ENCODE data around the gene DPYSL3.

The DPYSL3 gene

GRCh38 chr5:147415651-147416050 is 94.2 kb downstream of the DPYSL3 start:
- H3K4me1 ChIP-seq (ENCODE audit: control insufficient read depth in 1 of 2, insufficient read depth in 2 of 2, low read length in 2 of 2), result peaks cover 6 to 18% of the 10 kb centered on the region in 2 experiments
- WGBS (ENCODE audit: extremely low coverage, insufficient coverage, insufficient read length), result no CpG with 5 or more reads among the region's 3 CpGs
- H2BK120ac ChIP-seq (ENCODE audit: insufficient read depth, low read length, poor library complexity), result no peak overlapping the region
- H2BK5ac ChIP-seq (ENCODE audit: low read depth, low read length, poor library complexity), result no peak overlapping the region
- no peak overlapping the region for H4K91ac ChIP-seq (ENCODE audit: low read depth, low read length)
- no peaks in the 10 kb centered on the region for H3K79me2 ChIP-seq (ENCODE audit: control insufficient read depth, insufficient read depth, low read length, poor library complexity)
- H3K4me3 ChIP-seq (ENCODE audit: low read depth, low read length), result no peak overlapping the region
- H2AFZ ChIP-seq (ENCODE audit: insufficient read depth, low read length, poor library complexity), result no peak overlapping the region
- DNase-seq, result no peak
- no peak overlapping the region for H3K18ac ChIP-seq (ENCODE audit: low read length)
- H3K4ac ChIP-seq (ENCODE audit: low read depth, low read length), result no peak overlapping the region
- H2AK5ac ChIP-seq (ENCODE audit: low read length), result no peak overlapping the region
- H3K9ac ChIP-seq (ENCODE audit: low read length), result no peak overlapping the region
- no peak overlapping the region for H4K8ac ChIP-seq (ENCODE audit: low read depth, low read length)
- H3K9me3 ChIP-seq (ENCODE audit: insufficient read depth, low read depth, low read length), result no peaks in the 10 kb centered on the region
- H3K27me3 ChIP-seq (ENCODE audit: insufficient read depth, low read length), result no peaks in the 10 kb centered on the region
- H3K23ac ChIP-seq (ENCODE audit: low read length), result no peak overlapping the region
- no peaks in the 10 kb centered on the region for H3K79me1 ChIP-seq (ENCODE audit: low read length)
- H3K14ac ChIP-seq (ENCODE audit: low read length), result no peak overlapping the region
- no peak overlapping the region for H2BK12ac ChIP-seq (ENCODE audit: low read length)
- H3K36me3 ChIP-seq (ENCODE audit: control insufficient read depth in 1 of 2, insufficient read depth in 2 of 2, low read length in 2 of 2), result peaks cover 19 to 52% of the 10 kb centered on the region in 2 experiments
- no peak overlapping the region for H4K12ac ChIP-seq (ENCODE audit: low read depth, low read length)
- H3K27ac ChIP-seq (ENCODE audit: low read depth, low read length), result no peak overlapping the region
- H3K4me2 ChIP-seq (ENCODE audit: low read length), result no peak overlapping the region

DNA sequence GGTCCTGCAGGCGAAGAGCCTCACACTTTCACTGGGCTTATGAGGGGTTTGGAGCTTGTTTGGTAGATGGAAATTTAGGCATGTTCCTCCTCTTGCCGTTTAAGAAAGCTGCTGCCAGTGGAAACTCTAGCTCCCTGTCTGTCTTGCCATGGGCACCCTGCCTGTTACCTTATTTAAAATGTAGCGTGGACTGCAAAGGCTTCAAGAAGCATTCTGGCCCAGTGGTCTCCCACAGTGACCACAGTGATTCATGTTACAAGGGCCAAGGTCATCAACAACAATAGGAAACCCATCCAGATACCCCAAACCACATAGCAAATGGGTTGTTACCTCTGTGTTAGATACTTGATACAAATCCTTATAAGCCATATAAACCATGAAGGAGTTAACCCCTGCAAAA is 96.6 kb downstream of the DPYSL3 start:
- H3K4me1 ChIP-seq (ENCODE audit: control insufficient read depth in 1 of 2, insufficient read depth in 2 of 2, low read length in 2 of 2), result peaks cover 6 to 18% of the 10 kb centered on the region in 2 experiments
- H3K23ac ChIP-seq (ENCODE audit: low read length), result no peak overlapping the region
- H4K91ac ChIP-seq (ENCODE audit: low read depth, low read length), result no peak overlapping the region
- H3K4me2 ChIP-seq (ENCODE audit: low read length), result no peak overlapping the region
- peaks cover 17 to 55% of the 10 kb centered on the region in 2 experiments for H3K36me3 ChIP-seq (ENCODE audit: control insufficient read depth in 1 of 2, insufficient read depth in 2 of 2, low read length in 2 of 2)
- DNase-seq, result no peak
- no peak overlapping the region for H2BK120ac ChIP-seq (ENCODE audit: insufficient read depth, low read length, poor library complexity)
- no peak overlapping the region for H3K4me3 ChIP-seq (ENCODE audit: low read depth, low read length)
- H2BK12ac ChIP-seq (ENCODE audit: low read length), result no peak overlapping the region
- H3K79me2 ChIP-seq (ENCODE audit: control insufficient read depth, insufficient read depth, low read length, poor library complexity), result no peaks in the 10 kb centered on the region
- H2AK5ac ChIP-seq (ENCODE audit: low read length), result no peak overlapping the region
- no peak overlapping the region for H2BK5ac ChIP-seq (ENCODE audit: low read depth, low read length, poor library complexity)
- H2AFZ ChIP-seq (ENCODE audit: insufficient read depth, low read length, poor library complexity), result no peak overlapping the region
- no peak overlapping the region for H4K8ac ChIP-seq (ENCODE audit: low read depth, low read length)
- H3K27me3 ChIP-seq (ENCODE audit: insufficient read depth, low read length), result no peaks in the 10 kb centered on the region
- H4K12ac ChIP-seq (ENCODE audit: low read depth, low read length), result no peak overlapping the region
- no peak overlapping the region for H3K9ac ChIP-seq (ENCODE audit: low read length)
- H3K4ac ChIP-seq (ENCODE audit: low read depth, low read length), result no peak overlapping the region
- WGBS (ENCODE audit: extremely low coverage, insufficient coverage, insufficient read length), result no CpG with 5 or more reads among the region's 3 CpGs
- peak overlapping the region; percentile 0 for H3K27ac ChIP-seq (ENCODE audit: low read depth, low read length)
- no peak overlapping the region for H3K18ac ChIP-seq (ENCODE audit: low read length)
- H3K79me1 ChIP-seq (ENCODE audit: low read length), result no peaks in the 10 kb centered on the region
- H3K14ac ChIP-seq (ENCODE audit: low read length), result no peak overlapping the region
- no peaks in the 10 kb centered on the region for H3K9me3 ChIP-seq (ENCODE audit: insufficient read depth, low read depth, low read length)

- H2BK5ac ChIP-seq (ENCODE audit: low read depth, low read length, poor library complexity), result no peak overlapping the region
- WGBS (ENCODE audit: extremely low coverage, insufficient coverage, insufficient read length), result no CpG with 5 or more reads among the region's 2 CpGs
- H3K4me3 ChIP-seq (ENCODE audit: low read depth, low read length), result no peak overlapping the region
- H3K14ac ChIP-seq (ENCODE audit: low read length), result no peak overlapping the region
- no peak overlapping the region for H3K23ac ChIP-seq (ENCODE audit: low read length)
- no peaks in the 10 kb centered on the region for H3K27me3 ChIP-seq (ENCODE audit: insufficient read depth, low read length)
- H3K4me1 ChIP-seq (ENCODE audit: control insufficient read depth in 1 of 2, insufficient read depth in 2 of 2, low read length in 2 of 2), result peaks cover 6 to 19% of the 10 kb centered on the region in 2 experiments
- H3K18ac ChIP-seq (ENCODE audit: low read length), result no peak overlapping the region
- no peak overlapping the region for H4K12ac ChIP-seq (ENCODE audit: low read depth, low read length)
- peaks cover 15 to 52% of the 10 kb centered on the region in 2 experiments for H3K36me3 ChIP-seq (ENCODE audit: control insufficient read depth in 1 of 2, insufficient read depth in 2 of 2, low read length in 2 of 2)
- H3K27ac ChIP-seq (ENCODE audit: low read depth, low read length), result no peak overlapping the region
- H3K9ac ChIP-seq (ENCODE audit: low read length), result no peak overlapping the region
- H3K79me2 ChIP-seq (ENCODE audit: control insufficient read depth, insufficient read depth, low read length, poor library complexity), result no peaks in the 10 kb centered on the region
- no peaks in the 10 kb centered on the region for H3K9me3 ChIP-seq (ENCODE audit: insufficient read depth, low read depth, low read length)
- no peaks in the 10 kb centered on the region for H3K79me1 ChIP-seq (ENCODE audit: low read length)
- H4K91ac ChIP-seq (ENCODE audit: low read depth, low read length), result no peak overlapping the region
- DNase-seq, result no peak
- H2AK5ac ChIP-seq (ENCODE audit: low read length), result no peak overlapping the region
- H3K4ac ChIP-seq (ENCODE audit: low read depth, low read length), result no peak overlapping the region
- no peak overlapping the region for H2BK12ac ChIP-seq (ENCODE audit: low read length)
- H2AFZ ChIP-seq (ENCODE audit: insufficient read depth, low read length, poor library complexity), result no peak overlapping the region
- H3K4me2 ChIP-seq (ENCODE audit: low read length), result no peak overlapping the region
- H4K8ac ChIP-seq (ENCODE audit: low read depth, low read length), result no peak overlapping the region
- H2BK120ac ChIP-seq (ENCODE audit: insufficient read depth, low read length, poor library complexity), result no peak overlapping the region
These were observed 97.3 kb downstream of the DPYSL3 start for GRCh38 chr5:147412561-147412960.

- no CpG with 5 or more reads among the region's 8 CpGs for WGBS (ENCODE audit: extremely low coverage, insufficient coverage, insufficient read length)
- H2BK12ac ChIP-seq (ENCODE audit: low read length), result no peak overlapping the region
- H3K9ac ChIP-seq (ENCODE audit: low read length), result no peak overlapping the region
- no peak overlapping the region for H3K14ac ChIP-seq (ENCODE audit: low read length)
- H3K79me2 ChIP-seq (ENCODE audit: control insufficient read depth, insufficient read depth, low read length, poor library complexity), result no peaks in the 10 kb centered on the region
- no peak overlapping the region for H2BK5ac ChIP-seq (ENCODE audit: low read depth, low read length, poor library complexity)
- H3K9me3 ChIP-seq (ENCODE audit: insufficient read depth, low read depth, low read length), result no peaks in the 10 kb centered on the region
- H3K4me3 ChIP-seq (ENCODE audit: low read depth, low read length), result no peak overlapping the region
- H4K12ac ChIP-seq (ENCODE audit: low read depth, low read length), result no peak overlapping the region
- peaks cover 14 to 28% of the 10 kb centered on the region in 2 experiments for H3K4me1 ChIP-seq (ENCODE audit: control insufficient read depth in 1 of 2, insufficient read depth in 2 of 2, low read length in 2 of 2)
- H3K18ac ChIP-seq (ENCODE audit: low read length), result peak overlapping the region; percentile 40
- H3K27me3 ChIP-seq (ENCODE audit: insufficient read depth, low read length), result no peaks in the 10 kb centered on the region
- DNase-seq, result peak; percentile 54 to 75
- no peak overlapping the region for H4K91ac ChIP-seq (ENCODE audit: low read depth, low read length)
- H3K36me3 ChIP-seq (ENCODE audit: control insufficient read depth in 1 of 2, insufficient read depth in 2 of 2, low read length in 2 of 2), result peaks cover 17 to 55% of the 10 kb centered on the region in 2 experiments
- H2AK5ac ChIP-seq (ENCODE audit: low read length), result no peak overlapping the region
- H3K4ac ChIP-seq (ENCODE audit: low read depth, low read length), result no peak overlapping the region
- H4K8ac ChIP-seq (ENCODE audit: low read depth, low read length), result no peak overlapping the region
- no peaks in the 10 kb centered on the region for H3K79me1 ChIP-seq (ENCODE audit: low read length)
- H3K27ac ChIP-seq (ENCODE audit: low read depth, low read length), result no peak overlapping the region
- H2BK120ac ChIP-seq (ENCODE audit: insufficient read depth, low read length, poor library complexity), result no peak overlapping the region
- no peak overlapping the region for H3K4me2 ChIP-seq (ENCODE audit: low read length)
- H2AFZ ChIP-seq (ENCODE audit: insufficient read depth, low read length, poor library complexity), result no peak overlapping the region
- H3K23ac ChIP-seq (ENCODE audit: low read length), result no peak overlapping the region
These were observed 98.2 kb downstream of the DPYSL3 start for GRCh38 chr5:147411359-147412319.

Measured in trophoblast cell (in vitro differentiated cells and primary cell).